AG08396 (cell line): ENCODE measurements around the gene TMEM43.
A peak's percentile ranks its signal among the peaks of the same experiment; 100 is the strongest.

Experiments
- DNase-seq: peaks from one replicate; pipeline ENCODE4 v3.0.0; 2012; ENCODE audit warnings: low spot score, mixed read lengths

The TMEM43 gene

GRCh38 chr3:14138109-14138877 lies 13.4 kb downstream of the TMEM43 start:
- no peak for DNase-seq

GRCh38 chr3:14138878-14139655 lies 14.2 kb downstream of the TMEM43 start:
- DNase-seq = no peak

- no peak for DNase-seq
These were observed 14.9 kb downstream of the TMEM43 start for GRCh38 chr3:14139771-14140170.

- DNase-seq = no peak
These were observed 15.8 kb downstream of the TMEM43 start for GRCh38 chr3:14140668-14141067.

GRCh38 chr3:14141144-14141543 lies 16.3 kb downstream of the TMEM43 start:
- no peak for DNase-seq

GRCh38 chr3:14141602-14142341 lies 16.9 kb downstream of the TMEM43 start:
- DNase-seq = no peak

- DNase-seq = no peak
These were observed 17.9 kb downstream of the TMEM43 start for GRCh38 chr3:14142567-14143270.

GRCh38 chr3:14143271-14144225 lies 18.7 kb downstream of the TMEM43 start:
- peak; percentile 86 for DNase-seq

GRCh38 chr3:14144423-14145075 lies 19.7 kb downstream of the TMEM43 start:
- DNase-seq = peak; percentile 92

- DNase-seq = peak; percentile 31
These were observed 20.4 kb downstream of the TMEM43 start for GRCh38 chr3:14145236-14145635.

GRCh38 chr3:14145670-14146380 lies 21.0 kb downstream of the TMEM43 start:
- DNase-seq = no peak

- no peak for DNase-seq
These were observed 21.7 kb downstream of the TMEM43 start for GRCh38 chr3:14146381-14147065.

GRCh38 chr3:14147066-14147435 lies 22.2 kb downstream of the TMEM43 start:
- DNase-seq = no peak

GRCh38 chr3:14147617-14148016 lies 22.8 kb downstream of the TMEM43 start:
- DNase-seq = no peak

- DNase-seq = no peak
These were observed 23.5 kb downstream of the TMEM43 start for GRCh38 chr3:14148041-14148985.

GRCh38 chr3:14150078-14150477 lies 25.2 kb downstream of the TMEM43 start:
- no peak for DNase-seq

- DNase-seq = no peak
These were observed 25.8 kb downstream of the TMEM43 start for GRCh38 chr3:14150491-14151230.
